Activated T-helper 2 cell treated with anti-CD3 and anti-CD28 coated beads, Interferon-gamma antibody, Interleukin-2, Interleukin-4, amounts not matched to agents 10 μg/mL and 5 μg/mL and 100 μg/mL, durations not matched to agents 14 hours and 24 hours and 36 hours (primary cell): ENCODE measurements around the gene GPR62. TPM values are rescaled to one million over a fixed set of nuclear protein-coding genes. Genes with fewer than 3 reads are reported as not detected.
"Not testable (repeated sequence)": the region's sequence is repeated elsewhere in the genome, so short reads cannot be mapped to it uniquely, and the experiment has no call there.

Experiments
- DNase-seq: peaks from one replicate; pipeline ENCODE4 v3.0.0; 2021; ENCODE audit warnings: low spot score
- H3K27ac Mint-ChIP-seq: one replicate; pipeline ENCODE4 v1.8.0; 2021; ENCODE audit warnings: mixed read lengths
- H3K27me3 Mint-ChIP-seq: one replicate; pipeline ENCODE4 v1.8.0; 2021; ENCODE audit warnings: low read depth, mixed read lengths
- H3K36me3 Mint-ChIP-seq: one replicate; pipeline ENCODE4 v1.8.0; 2021; ENCODE audit warnings: low read depth, mixed read lengths
- H3K4me1 Mint-ChIP-seq: one replicate; pipeline ENCODE4 v1.8.0; 2021; ENCODE audit warnings: low read depth, mixed read lengths
- H3K4me3 Mint-ChIP-seq: one replicate; pipeline ENCODE4 v1.8.0; 2021; ENCODE audit warnings: low read depth, mild to moderate bottlenecking, moderate library complexity, mixed read lengths
- H3K9me3 Mint-ChIP-seq: one replicate; pipeline ENCODE4 v1.8.0; 2021; ENCODE audit warnings: mixed read lengths
- intact Hi-C: fragments of 100-400 bp; cut with micrococcal nuclease; formaldehyde crosslinking; loops from one replicate; pipeline ENCODE4 v1.15.1; 2023
- total RNA-seq: library from RNA; stranded (reverse); gene quantifications from 2 replicates; pipeline ENCODE4 v1.2.3, GENCODE V29; 2022

Gene GPR62
- total RNA-seq, 1 donor from 2014 or later = not detected

- H3K27me3 Mint-ChIP-seq = no peaks in the 10 kb centered on the region
- peaks cover 8% of the 10 kb centered on the region for H3K36me3 Mint-ChIP-seq
- no peak overlapping the region for H3K4me3 Mint-ChIP-seq
- H3K4me1 Mint-ChIP-seq = peaks cover 16% of the 10 kb centered on the region
- intact Hi-C loops = no loop called here
- no peak for DNase-seq
- no peak overlapping the region for H3K27ac Mint-ChIP-seq
- no peaks in the 10 kb centered on the region for H3K9me3 Mint-ChIP-seq
Measured at GRCh38 chr3:51986010-51986947, 31.1 kb downstream of the GPR62 start.

- intact Hi-C loops = no loop called here
- Mint-ChIP-seq H3K27me3 (no peaks in the 10 kb centered on the region), H3K27ac (peak overlapping the region; percentile 17), H3K36me3 (peaks cover 20% of the 10 kb centered on the region), H3K4me3 (no peak overlapping the region), H3K9me3 (no peaks in the 10 kb centered on the region), H3K4me1 (peaks cover 14% of the 10 kb centered on the region)
- DNase-seq = no peak
Measured at GRCh38 chr3:51987568-51987967, 32.4 kb downstream of the GPR62 start.

- no peak overlapping the region for H3K4me3 Mint-ChIP-seq
- intact Hi-C loops = no loop called here
Measured at GRCh38 chr3:51988286-51989146, 33.3 kb downstream of the GPR62 start.

GRCh38 chr3:51990501-51990971 is 35.4 kb downstream of the GPR62 start:
- Mint-ChIP-seq H3K36me3 (peaks cover 46% of the 10 kb centered on the region), H3K4me1 (peaks cover 20% of the 10 kb centered on the region)
- intact Hi-C loops, H3K27ac Mint-ChIP-seq, H3K4me3 Mint-ChIP-seq, DNase-seq, H3K9me3 Mint-ChIP-seq, H3K27me3 Mint-ChIP-seq: not testable (repeated sequence)

More at GRCh38 chr3:51988286-51989146, 33.3 kb downstream of the GPR62 start:
- Mint-ChIP-seq H3K9me3 (no peaks in the 10 kb centered on the region), H3K4me1 (peaks cover 13% of the 10 kb centered on the region), H3K27me3 (no peaks in the 10 kb centered on the region), H3K27ac (peak overlapping the region; percentile 17), H3K36me3 (peaks cover 25% of the 10 kb centered on the region)
- DNase-seq = no peak

GRCh38 chr3:51992017-51992682 is 37.0 kb downstream of the GPR62 start:
- H3K27ac Mint-ChIP-seq = no peak overlapping the region
- peak overlapping the region; percentile 13 for H3K4me3 Mint-ChIP-seq
- peaks cover 2% of the 10 kb centered on the region for H3K27me3 Mint-ChIP-seq
- H3K36me3 Mint-ChIP-seq = peaks cover 49% of the 10 kb centered on the region
- DNase-seq = no peak
- H3K4me1 Mint-ChIP-seq = peaks cover 23% of the 10 kb centered on the region
- H3K9me3 Mint-ChIP-seq = no peaks in the 10 kb centered on the region
- intact Hi-C loops = no loop called here

- peak overlapping the region; percentile 100 for H3K27ac Mint-ChIP-seq
- H3K4me3 Mint-ChIP-seq = peak overlapping the region; percentile 100
- H3K36me3 Mint-ChIP-seq = peaks cover 49% of the 10 kb centered on the region
- intact Hi-C loops = loop anchor here (2.0 kb wide), 2 partner anchors 19 to 51 kb away; partner anchors contain the start of genes ABHD14A, ABHD14B and PARP3
- H3K9me3 Mint-ChIP-seq, H3K27me3 Mint-ChIP-seq, DNase-seq: not testable (repeated sequence)
- H3K4me1 Mint-ChIP-seq = peaks cover 25% of the 10 kb centered on the region
Measured at GRCh38 chr3:51993657-51994056, 38.5 kb downstream of the GPR62 start.

- Mint-ChIP-seq H3K27me3 (peaks cover 10% of the 10 kb centered on the region), H3K9me3 (no peaks in the 10 kb centered on the region), H3K4me1 (peaks cover 25% of the 10 kb centered on the region), H3K36me3 (peaks cover 49% of the 10 kb centered on the region), H3K27ac (peak overlapping the region; percentile 100), H3K4me3 (peak overlapping the region; percentile 100)
- intact Hi-C loops = loop anchor here (2.0 kb wide), 2 partner anchors 20 to 52 kb away; partner anchors contain the start of genes ABHD14A, ABHD14B and PARP3
- no peak for DNase-seq
Measured at GRCh38 chr3:51994530-51994929, 39.3 kb downstream of the GPR62 start.

- Mint-ChIP-seq H3K9me3 (no peaks in the 10 kb centered on the region), H3K27me3 (peaks cover 16% of the 10 kb centered on the region), H3K27ac (peak within 1 kb of the TSS; percentile 100), H3K4me1 (peaks cover 25% of the 10 kb centered on the region), H3K36me3 (peaks cover 49% of the 10 kb centered on the region), H3K4me3 (peak within 1 kb of the TSS; percentile 100)
- peak; percentile 90 for DNase-seq
- intact Hi-C loops = loop anchor here (1.0 to 5.0 kb wide), 4 partner anchors 12 to 202 kb away; partner anchors contain the start of genes ABHD14A, ABHD14B, ACY1 and ALAS1
Measured at GRCh38 chr3:51995346-51996163, 40.4 kb downstream of the GPR62 start, which contains the start of gene RPL29. TSS of gene RPL29 (minus strand) at chr3:51995895. CDS start at chr3:51995461, 434 bp downstream.

- intact Hi-C loops = loop anchor here (5.0 kb wide), 1 partner anchor 200 kb away; the partner anchor contains the start of gene ALAS1
Measured at GRCh38 chr3:51997172-51997571, 42.0 kb downstream of the GPR62 start.

GRCh38 chr3:51997935-51998596 is 42.9 kb downstream of the GPR62 start:
- intact Hi-C loops = loop anchor here (5.0 kb wide), 1 partner anchor 199 kb away; the partner anchor contains the start of gene ALAS1
- DNase-seq = no peak
- Mint-ChIP-seq H3K4me3 (no peak overlapping the region), H3K4me1 (peaks cover 20% of the 10 kb centered on the region), H3K27me3 (peaks cover 17% of the 10 kb centered on the region), H3K36me3 (peaks cover 27% of the 10 kb centered on the region), H3K9me3 (no peaks in the 10 kb centered on the region), H3K27ac (no peak overlapping the region)

More at GRCh38 chr3:51997172-51997571, 42.0 kb downstream of the GPR62 start:
- Mint-ChIP-seq H3K27me3 (peaks cover 16% of the 10 kb centered on the region), H3K9me3 (no peaks in the 10 kb centered on the region), H3K27ac (no peak overlapping the region), H3K4me3 (no peak overlapping the region), H3K4me1 (peaks cover 24% of the 10 kb centered on the region), H3K36me3 (peaks cover 36% of the 10 kb centered on the region)
- DNase-seq = no peak

- H3K36me3 Mint-ChIP-seq = peaks cover 21% of the 10 kb centered on the region
- H3K4me3 Mint-ChIP-seq = no peak overlapping the region
- no peak overlapping the region for H3K27ac Mint-ChIP-seq
- H3K4me1 Mint-ChIP-seq = peaks cover 17% of the 10 kb centered on the region
- H3K27me3 Mint-ChIP-seq = peaks cover 17% of the 10 kb centered on the region
- H3K9me3 Mint-ChIP-seq = no peaks in the 10 kb centered on the region
- intact Hi-C loops = loop anchor here (5.0 kb wide), 1 partner anchor 199 kb away; the partner anchor contains the start of gene ALAS1
- DNase-seq = no peak
Measured at GRCh38 chr3:51998774-51999173, 43.6 kb downstream of the GPR62 start.
